DOHH2 (cell line): ENCODE results near the gene RBM33.

Experiments
- CTCF ChIP-seq: fragments of 200-600 bp; sonication (generic); IDR thresholded peaks from one replicate; pipeline ENCODE4 v1.5.1; 2014; ENCODE audit warnings: antibody characterized with exemption, mild to moderate bottlenecking, low read depth, low read length; ENCODE audit not compliant: poor library complexity, severe bottlenecking
- EZH2phosphoT487 ChIP-seq: fragments of 200-600 bp; sonication (generic); IDR thresholded peaks from 2 replicates; pipeline ENCODE4 v1.6.1; 2017; ENCODE audit warnings: borderline replicate concordance, mild to moderate bottlenecking, antibody characterized with exemption, low read length, moderate library complexity, mixed read lengths

DNA sequence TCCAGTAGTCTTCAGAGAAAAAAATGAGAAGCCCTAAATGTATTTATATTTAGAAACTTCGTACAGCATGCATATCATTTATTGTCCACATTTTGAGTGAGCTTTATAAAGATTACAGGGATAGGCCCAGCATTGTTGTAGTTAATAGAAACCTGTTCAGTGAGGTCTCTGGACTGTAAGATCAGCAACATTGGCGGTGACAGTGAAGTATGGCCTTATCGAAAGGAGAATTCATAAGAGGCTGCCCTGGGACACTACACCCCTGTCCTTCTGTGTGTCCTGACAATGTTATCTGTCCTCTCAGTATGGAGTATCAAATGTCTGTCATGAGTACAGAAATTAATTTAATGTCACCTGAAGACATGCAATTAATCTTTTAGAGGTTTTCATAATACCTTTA lies 110.6 kb downstream of the RBM33 start:
- no peak for TF ChIP-seq CTCF
- no peak for TF ChIP-seq EZH2phosphoT487
